HepG2 (cell line): Measurements from ENCODE around the gene GNB4. TPM values are rescaled to one million over a fixed set of nuclear protein-coding genes. Genes with fewer than 3 reads are reported as not detected.

Source experiments
- ATAC-seq: fragments of 200-7000 bp; cut with Tn5 transposase; 3 replicates; pipeline ENCODE4 v1.9.1; 2020; ENCODE audit warnings: mild to moderate bottlenecking, moderate library complexity
- BruUV-seq: library from RNA; stranded (reverse); fragments of 400-500 nt; replicated peaks from 2 replicates; lab custom pipeline; 2021; lab: Mats Ljungman, UMichigan
- CTCF ChIA-PET: fragments of 300-600 bp; formaldehyde crosslinking; extraction: SDS; loops from one replicate; lab custom pipeline; 2021; ENCODE audit warnings: low total read pairs, inconsistent platforms, low intra/inter-chr PET ratio; lab: Yijun Ruan, JAX
- POLR2A ChIA-PET: fragments of 350-600 bp; sonication (Branson Sonifier 250); formaldehyde crosslinking; loops from one replicate; lab custom pipeline; 2020; ENCODE audit warnings: antibody characterized with exemption, inconsistent platforms; lab: Yijun Ruan, JAX
- DNase-seq: peaks from one replicate; pipeline ENCODE4 v3.0.0-alpha.2; 2015; ENCODE audit warnings: low spot score
- FAIRE-seq: peaks from 3 replicates; lab custom pipeline; 2011; peaks lifted over from hg19 to GRCh38; lab: Jason Lieb, UNC
- H2AFZ ChIP-seq: one replicate; pipeline ENCODE4 v1.6.1; 2011; ENCODE audit warnings: low read length, inconsistent platforms
- H3K27ac ChIP-seq: fragments of 300-600 bp; 3 replicates; pipeline ENCODE4 v1.8.0; 2011; ENCODE audit warnings: mixed run types, mild to moderate bottlenecking, mixed read lengths, low read length, inconsistent platforms; ENCODE audit not compliant: insufficient read depth; ENCODE audit errors: extremely low read length
- H3K27me3 ChIP-seq, 2 experiments: fragments of 200-600 bp in 1 of 2; 2 replicates in 1 of 2; 3 replicates in 1 of 2; pipeline versions ENCODE4 v1.6.0 to v1.8.0; 2011; ENCODE audit warnings: low read length in 2 of 2, mild to moderate bottlenecking in 2 of 2, moderate library complexity in 2 of 2, inconsistent platforms in 1 of 2; ENCODE audit not compliant: insufficient read depth in 2 of 2, control insufficient read depth in 1 of 2
- H3K36me3 ChIP-seq, 2 experiments: fragments of 200-600 bp in 1 of 2; replicated peaks in 1 of 2; 2 replicates in 1 of 2; 3 replicates in 1 of 2; pipeline versions ENCODE4 v1.5.1 to v1.8.0; 2011; ENCODE audit warnings: low read length in 2 of 2, inconsistent platforms in 1 of 2; ENCODE audit not compliant: insufficient read depth in 2 of 2, control insufficient read depth in 1 of 2
- H3K4me1 ChIP-seq: 2 replicates; pipeline ENCODE4 v1.5.1; 2012; ENCODE audit warnings: low read length, inconsistent platforms; ENCODE audit not compliant: insufficient read depth
- H3K4me2 ChIP-seq: 2 replicates; pipeline ENCODE4 v1.6.0; 2011; ENCODE audit warnings: low read depth, low read length, inconsistent platforms
- H3K4me3 ChIP-seq, 3 experiments: fragments of 200-600 bp in 1 of 3; sonication (generic), shearing (Covaris generic) in 1 of 3; replicated peaks in 1 of 3; 2 replicates each; pipeline ENCODE4 v1.5.1; 2011 to 2016; ENCODE audit warnings: low read length in 3 of 3, inconsistent platforms in 2 of 3, low read depth in 2 of 3, mild to moderate bottlenecking in 2 of 3, control low read depth in 1 of 3, mixed read lengths in 1 of 3; ENCODE audit not compliant: insufficient read depth in 1 of 3
- H3K79me2 ChIP-seq: one replicate; pipeline ENCODE4 v1.6.1; 2011; ENCODE audit warnings: low read length, inconsistent platforms; ENCODE audit not compliant: insufficient read depth
- H3K9ac ChIP-seq: 2 replicates; pipeline ENCODE4 v1.6.0; 2011; ENCODE audit warnings: mild to moderate bottlenecking, low read depth, low read length, inconsistent platforms; ENCODE audit not compliant: insufficient read depth
- H3K9me3 ChIP-seq: 2 replicates; pipeline ENCODE4 v1.5.1; 2012; ENCODE audit warnings: mild to moderate bottlenecking, low read length
- H4K20me1 ChIP-seq: 2 replicates; pipeline ENCODE4 v1.6.0; 2011; ENCODE audit warnings: inconsistent platforms, mild to moderate bottlenecking, low read length, moderate library complexity; ENCODE audit not compliant: insufficient read depth
- CCAR2 ChIP-seq: fragments of 200-400 bp; formaldehyde crosslinking; optimal IDR thresholded peaks from 2 replicates; pipeline ENCODE3; 2018; ENCODE audit warnings: low read depth, mild to moderate bottlenecking, low read length, moderate library complexity
- DR1 ChIP-seq: sonication (generic); formaldehyde crosslinking; IDR thresholded peaks from 2 replicates; pipeline ENCODE4 v1.8.0; 2021; ENCODE audit warnings: mild to moderate bottlenecking, missing genetic modification reagents, inconsistent platforms
- ETV6 ChIP-seq: sonication (generic); formaldehyde crosslinking; conservative IDR thresholded peaks from 2 replicates; pipeline ENCODE4 v1.4.0; 2020; ENCODE audit warnings: missing genetic modification reagents
- KLF13 ChIP-seq: sonication (generic); formaldehyde crosslinking; IDR thresholded peaks from 2 replicates; pipeline ENCODE4 v1.4.0; 2020; ENCODE audit warnings: mild to moderate bottlenecking, missing genetic modification reagents
- PITX1 ChIP-seq: sonication (generic); formaldehyde crosslinking; IDR thresholded peaks from 2 replicates; pipeline ENCODE4 v1.5.1; 2020; ENCODE audit warnings: mild to moderate bottlenecking, missing genetic modification reagents
- POLR2G ChIP-seq: fragments of 200-400 bp; formaldehyde crosslinking; IDR thresholded peaks from 2 replicates; pipeline ENCODE4 v1.6.1; 2018; ENCODE audit warnings: mild to moderate bottlenecking, low read depth, low read length, moderate library complexity
- RARA ChIP-seq: IDR thresholded peaks from 2 replicates; pipeline ENCODE4 v1.6.1; 2016; ENCODE audit warnings: missing genetic modification reagents, missing compliant biosample characterization
- RXRB ChIP-seq: IDR thresholded peaks from 2 replicates; pipeline ENCODE4 v1.6.1; 2016; ENCODE audit warnings: borderline replicate concordance, missing genetic modification reagents, missing compliant biosample characterization
- SNAPC4 ChIP-seq: sonication (generic); formaldehyde crosslinking; IDR thresholded peaks from 2 replicates; pipeline ENCODE4 v1.4.0; 2020; ENCODE audit warnings: mild to moderate bottlenecking, missing genetic modification reagents
- ZBTB49 ChIP-seq: sonication (generic); formaldehyde crosslinking; IDR thresholded peaks from 2 replicates; pipeline ENCODE4 v1.4.0; 2020; ENCODE audit warnings: missing genetic modification reagents, borderline replicate concordance
- ZFP90 ChIP-seq: sonication (generic); formaldehyde crosslinking; IDR thresholded peaks from 2 replicates; pipeline ENCODE4 v1.8.0; 2022; ENCODE audit warnings: missing genetic modification reagents, mild to moderate bottlenecking, inconsistent platforms, borderline replicate concordance
- ZMYM2 ChIP-seq: sonication (generic); formaldehyde crosslinking; IDR thresholded peaks from 2 replicates; pipeline ENCODE4 v1.8.0; 2022; ENCODE audit warnings: mild to moderate bottlenecking, missing genetic modification reagents
- ZNF282 ChIP-seq: fragments of 450-650 bp; IDR thresholded peaks from 2 replicates; pipeline ENCODE4 v1.6.1; 2018; ENCODE audit not compliant: partially characterized antibody
- ZNF331 ChIP-seq: sonication (generic); formaldehyde crosslinking; IDR thresholded peaks from 2 replicates; pipeline ENCODE4 v1.4.0; 2020; ENCODE audit warnings: missing genetic modification reagents
- ZNF451 ChIP-seq: sonication (generic); formaldehyde crosslinking; IDR thresholded peaks from 2 replicates; pipeline ENCODE4 v1.5.0; 2020; ENCODE audit warnings: mild to moderate bottlenecking, missing genetic modification reagents
- ZNF577 ChIP-seq: sonication (generic); formaldehyde crosslinking; IDR thresholded peaks from 2 replicates; pipeline ENCODE4 v1.4.0; 2020; ENCODE audit warnings: mild to moderate bottlenecking, low read depth, missing genetic modification reagents, borderline replicate concordance
- ZNF784 ChIP-seq: sonication (generic); formaldehyde crosslinking; IDR thresholded peaks from 2 replicates; pipeline ENCODE4 v1.5.1; 2020; ENCODE audit warnings: missing genetic modification reagents, mild to moderate bottlenecking, borderline replicate concordance
- ZNF792 ChIP-seq: IDR thresholded peaks from 2 replicates; pipeline ENCODE4 v1.6.1; 2016
- WGBS: methylation state at CpG from one replicate; pipeline ENCODE4 v1.1.6; 2017; ENCODE audit warnings: low lambda C conversion rate; 5-methylcytosine and 5-hydroxymethylcytosine counted together
- in situ Hi-C: cut with HindIII; loops from 2 replicates; pipeline ENCODE4 v1.10.0; 2017; ENCODE audit warnings: low pct_unique_long_range_greater_than_20kb; ENCODE audit not compliant: extremely low pct_ligation_motif_present
- intact Hi-C: fragments of 100-400 bp; cut with micrococcal nuclease; formaldehyde crosslinking; loops from one replicate; pipeline ENCODE4 v1.10.0; 2022; ENCODE audit not compliant: unreplicated experiment
- polyA plus RNA-seq, 8 experiments: library from polyadenylated mRNA; depleted of rRNA in 3 of 8; stranded (reverse) in 7 of 8; unstranded in 1 of 8; fragments of >200 nt; fragmentation: Illumina TruSeq in 4 of 8; extraction: Trizol in 4 of 8; gene quantifications; 2 replicates each; pipeline versions ENCODE4 v1.2.1 to v1.2.3, GENCODE V29; 2011 to 2016; ENCODE audit warnings: low read depth in 4 of 8, missing spikeins in 1 of 8, mixed read lengths in 1 of 8; ENCODE audit not compliant: insufficient read depth in 1 of 8
- total RNA-seq, 5 experiments: library from RNA; depleted of rRNA; stranded (reverse); fragments of >200 nt; fragmentation: Illumina TruSeq; extraction: Trizol; gene quantifications; 2 replicates each; pipeline ENCODE4 v1.2.3, GENCODE V29; 2016; ENCODE audit warnings: low read depth in 1 of 5

The GNB4 gene
- total and polyA plus RNA-seq, 2 of the 13 experiments (the other 11 are each of a cell fraction or from before 2014, with no cell fraction given): 0.07 to 0.13 TPM

- H3K4me2 ChIP-seq: no peak overlapping the region
- no peak overlapping the region for H3K4me3 ChIP-seq
- in situ Hi-C loops (no loop called here), intact Hi-C loops (no loop called here)
- no peaks in the 10 kb centered on the region for H3K36me3 ChIP-seq
- TF ChIP-seq DR1 (no peak), KLF13 (CRISPR knock-in tag) (no peak), CCAR2 (no peak), ZFP90 (CRISPR knock-in tag) (no peak), ZNF784 (CRISPR knock-in tag) (no peak), ZNF282 (no peak), RARA (no peak), ZNF792 (CRISPR knock-in tag) (no peak), ZMYM2 (CRISPR knock-in tag) (no peak), ZBTB49 (no peak), POLR2G (no peak), SNAPC4 (no peak), PITX1 (CRISPR knock-in tag) (no peak), RXRB (CRISPR knock-in tag) (no peak), ZNF331 (CRISPR knock-in tag) (no peak), ETV6 (no peak), ZNF577 (CRISPR knock-in tag) (no peak), ZNF451 (CRISPR knock-in tag) (no peak)
- H3K9ac ChIP-seq: no peak overlapping the region
- no peaks in the 10 kb centered on the region for H3K9me3 ChIP-seq
- no peaks in the 10 kb centered on the region for H4K20me1 ChIP-seq
- BruUV-seq: no TSS peak
- FAIRE-seq (no peak), ATAC-seq (no peak), DNase-seq (no peak)
- H2AFZ ChIP-seq: no peak overlapping the region
- no peaks in the 10 kb centered on the region for H3K4me1 ChIP-seq
- POLR2A ChIA-PET: no interaction called here
- no peaks in the 10 kb centered on the region for H3K79me2 ChIP-seq
- CTCF ChIA-PET: no interaction called here
- WGBS: 39% methylated on average over 7 of the region's 8 CpGs
- H3K27me3 ChIP-seq: no peaks in the 10 kb centered on the region; a peak in 1 of 5 replicates
- H3K27ac ChIP-seq: no peak overlapping the region
Measured at GRCh38 chr3:179428876-179429548, 22.3 kb downstream of the GNB4 start.
